Measurements from ENCODE around the gene DDX60.

DNA sequence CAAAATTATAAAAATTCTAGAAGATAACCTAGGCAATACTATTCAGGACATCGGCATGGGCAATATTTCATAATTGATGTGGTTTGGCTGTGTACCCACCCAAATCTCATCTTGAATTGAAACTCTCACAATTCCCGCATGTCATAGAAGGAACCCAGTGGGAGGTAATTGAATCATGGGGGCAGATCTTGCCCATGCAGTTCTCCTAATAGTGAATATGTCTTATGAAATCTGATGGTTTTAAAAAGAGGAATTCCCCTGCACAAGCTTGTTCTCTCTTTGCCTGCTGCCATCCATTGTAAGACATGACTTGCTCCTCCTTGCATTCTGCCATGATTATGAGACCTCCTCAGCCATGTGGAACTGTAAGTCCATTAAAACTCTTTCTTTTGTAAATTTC is 77.7 kb downstream of the DDX60 start:
- TF ChIP-seq, protein P1, sequence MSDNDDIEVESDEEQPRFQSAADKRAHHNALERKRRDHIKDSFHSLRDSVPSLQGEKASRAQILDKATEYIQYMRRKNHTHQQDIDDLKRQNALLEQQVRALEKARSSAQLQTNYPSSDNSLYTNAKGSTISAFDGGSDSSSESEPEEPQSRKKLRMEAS (IDR thresholded peaks at IDR 0.05), result no peak
- no peak for TF ChIP-seq JUND (IDR thresholded peaks at IDR 0.05)
